D721Med (cell line): ENCODE data around the gene ROR2.
"Not testable (repeated sequence)": the region's sequence is repeated elsewhere in the genome, so short reads cannot be mapped to it uniquely, and the experiment has no call there.

Source experiments
- DNase-seq: peaks from one replicate; pipeline ENCODE4 v3.0.0; 2011; ENCODE audit warnings: low spot score; ENCODE audit not compliant: insufficient read length
- FAIRE-seq: peaks from 2 replicates; lab custom pipeline; 2011; peaks lifted over from hg19 to GRCh38; lab: Jason Lieb, UNC
- TF ChIP-seq, protein P1 (sequence below): IDR thresholded peaks from 2 replicates; pipeline ENCODE4 v1.5.1; 2012; ENCODE audit warnings: mild to moderate bottlenecking, control low read depth; ENCODE audit not compliant: insufficient read depth; ENCODE audit errors: missing control alignments

The ROR2 gene

DNA sequence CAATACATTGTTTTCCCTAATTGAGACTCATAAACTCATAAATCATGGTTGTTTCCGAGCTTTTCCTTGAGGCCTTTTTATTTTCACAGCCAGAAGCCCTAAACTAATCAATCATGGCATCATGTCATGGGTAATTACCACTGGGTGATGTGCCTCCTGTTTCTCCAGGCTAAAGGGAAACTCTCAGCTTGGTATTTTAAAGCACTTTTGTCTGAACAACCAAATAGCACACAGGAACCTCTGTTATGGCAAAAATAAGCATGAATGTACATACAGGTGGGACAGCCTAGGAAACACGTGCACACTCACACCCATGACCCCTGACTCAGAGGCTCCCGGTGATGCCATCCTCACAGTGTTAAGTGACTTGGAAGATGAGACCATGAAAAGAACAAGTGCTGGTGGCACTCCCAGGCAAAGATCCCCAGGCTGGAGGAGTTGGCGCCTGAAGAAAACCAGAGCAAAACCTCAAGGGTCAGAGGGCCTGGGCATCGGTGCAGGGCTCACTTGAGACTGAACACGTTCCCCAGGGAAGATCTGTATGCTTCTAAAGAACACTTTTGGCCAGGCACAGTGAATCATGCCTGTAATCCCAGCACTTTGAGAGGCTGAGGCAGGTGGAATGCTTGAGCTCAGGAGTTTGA lies 154.3 kb downstream of the ROR2 start:
- FAIRE-seq (no peak), DNase-seq (no peak)
- TF ChIP-seq, protein P1, sequence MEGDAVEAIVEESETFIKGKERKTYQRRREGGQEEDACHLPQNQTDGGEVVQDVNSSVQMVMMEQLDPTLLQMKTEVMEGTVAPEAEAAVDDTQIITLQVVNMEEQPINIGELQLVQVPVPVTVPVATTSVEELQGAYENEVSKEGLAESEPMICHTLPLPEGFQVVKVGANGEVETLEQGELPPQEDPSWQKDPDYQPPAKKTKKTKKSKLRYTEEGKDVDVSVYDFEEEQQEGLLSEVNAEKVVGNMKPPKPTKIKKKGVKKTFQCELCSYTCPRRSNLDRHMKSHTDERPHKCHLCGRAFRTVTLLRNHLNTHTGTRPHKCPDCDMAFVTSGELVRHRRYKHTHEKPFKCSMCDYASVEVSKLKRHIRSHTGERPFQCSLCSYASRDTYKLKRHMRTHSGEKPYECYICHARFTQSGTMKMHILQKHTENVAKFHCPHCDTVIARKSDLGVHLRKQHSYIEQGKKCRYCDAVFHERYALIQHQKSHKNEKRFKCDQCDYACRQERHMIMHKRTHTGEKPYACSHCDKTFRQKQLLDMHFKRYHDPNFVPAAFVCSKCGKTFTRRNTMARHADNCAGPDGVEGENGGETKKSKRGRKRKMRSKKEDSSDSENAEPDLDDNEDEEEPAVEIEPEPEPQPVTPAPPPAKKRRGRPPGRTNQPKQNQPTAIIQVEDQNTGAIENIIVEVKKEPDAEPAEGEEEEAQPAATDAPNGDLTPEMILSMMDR, result no peak

DNA sequence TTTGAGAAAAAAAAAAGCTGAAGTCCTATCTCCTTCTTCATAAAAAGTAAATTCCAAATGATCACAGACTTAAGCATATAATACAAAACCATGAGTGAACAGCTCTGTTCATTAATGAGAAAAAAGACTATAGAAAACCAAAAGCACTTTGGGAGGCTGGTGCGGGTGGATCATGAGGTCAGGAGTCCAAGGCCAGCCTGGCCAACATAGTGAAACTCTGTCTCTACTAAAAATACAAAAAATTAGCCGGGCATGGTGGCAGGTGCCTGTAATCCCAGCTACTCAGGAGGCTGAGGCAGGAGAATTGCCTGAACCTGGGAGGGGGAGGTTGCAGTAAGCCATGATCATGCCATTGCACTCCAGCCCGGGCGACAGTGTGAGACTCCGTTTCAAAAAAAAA lies 156.7 kb downstream of the ROR2 start:
- not testable (repeated sequence) for DNase-seq, FAIRE-seq

DNA sequence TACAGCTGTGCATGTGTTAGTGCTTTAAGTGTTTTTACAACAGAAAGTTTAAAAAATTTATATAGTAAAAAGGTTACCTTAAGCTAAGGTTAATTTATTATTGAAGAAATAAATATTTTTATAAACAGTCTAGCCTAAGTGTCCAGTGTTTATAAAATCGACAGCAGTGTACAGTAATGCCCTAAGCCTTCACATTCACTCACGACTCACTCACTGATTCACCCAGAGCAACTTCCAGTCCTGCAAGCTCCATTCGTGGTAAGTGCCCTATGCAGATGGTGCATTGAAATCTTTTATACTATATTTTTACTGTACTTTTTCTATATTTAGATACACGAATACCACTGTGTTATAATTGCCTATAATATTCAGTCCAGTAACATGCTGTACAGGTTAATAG lies 159.1 kb downstream of the ROR2 start:
- no peak for FAIRE-seq
- no peak for DNase-seq
- TF ChIP-seq, protein P1, result no peak

DNA sequence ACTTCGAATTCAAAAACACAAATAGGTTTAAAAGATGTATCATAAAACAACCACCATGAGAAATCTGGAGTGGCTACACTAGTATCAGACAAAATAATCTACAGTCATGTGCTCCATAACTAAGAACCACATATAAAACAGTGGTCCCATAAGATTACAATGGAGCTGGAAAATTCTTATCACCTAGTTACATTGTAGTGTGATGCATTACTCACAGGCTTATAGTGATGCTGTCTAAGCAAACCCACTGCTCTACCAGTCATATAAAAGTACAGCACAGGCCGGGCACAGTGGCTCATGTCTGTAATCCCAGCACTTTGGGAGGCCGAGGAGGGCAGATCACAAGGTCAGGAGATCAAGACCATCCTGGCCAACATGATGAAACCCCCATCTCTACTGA lies 160.1 kb downstream of the ROR2 start:
- TF ChIP-seq, protein P1, result no peak
- FAIRE-seq, result no peak
- no peak for DNase-seq

DNA sequence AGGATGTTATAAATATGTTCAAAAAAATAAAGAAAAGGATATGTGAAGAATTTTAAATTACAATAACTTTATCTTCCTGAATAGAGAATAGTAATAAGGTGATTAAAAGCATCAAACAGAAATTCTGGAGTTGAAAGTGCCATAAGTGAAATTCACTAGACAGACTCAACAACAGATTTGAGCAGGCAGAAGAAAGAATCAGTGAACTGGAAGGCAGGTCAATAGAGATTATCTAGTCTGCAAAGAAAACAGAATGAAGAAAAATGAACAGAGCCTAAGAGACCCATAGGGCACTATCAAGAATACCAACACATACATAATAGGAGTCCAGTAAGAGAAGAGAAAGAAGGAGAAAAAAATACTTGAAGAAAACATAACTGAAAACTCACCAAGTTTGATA lies 162.1 kb downstream of the ROR2 start:
- DNase-seq, result no peak
- FAIRE-seq, result no peak
- TF ChIP-seq, protein P1, result no peak

DNA sequence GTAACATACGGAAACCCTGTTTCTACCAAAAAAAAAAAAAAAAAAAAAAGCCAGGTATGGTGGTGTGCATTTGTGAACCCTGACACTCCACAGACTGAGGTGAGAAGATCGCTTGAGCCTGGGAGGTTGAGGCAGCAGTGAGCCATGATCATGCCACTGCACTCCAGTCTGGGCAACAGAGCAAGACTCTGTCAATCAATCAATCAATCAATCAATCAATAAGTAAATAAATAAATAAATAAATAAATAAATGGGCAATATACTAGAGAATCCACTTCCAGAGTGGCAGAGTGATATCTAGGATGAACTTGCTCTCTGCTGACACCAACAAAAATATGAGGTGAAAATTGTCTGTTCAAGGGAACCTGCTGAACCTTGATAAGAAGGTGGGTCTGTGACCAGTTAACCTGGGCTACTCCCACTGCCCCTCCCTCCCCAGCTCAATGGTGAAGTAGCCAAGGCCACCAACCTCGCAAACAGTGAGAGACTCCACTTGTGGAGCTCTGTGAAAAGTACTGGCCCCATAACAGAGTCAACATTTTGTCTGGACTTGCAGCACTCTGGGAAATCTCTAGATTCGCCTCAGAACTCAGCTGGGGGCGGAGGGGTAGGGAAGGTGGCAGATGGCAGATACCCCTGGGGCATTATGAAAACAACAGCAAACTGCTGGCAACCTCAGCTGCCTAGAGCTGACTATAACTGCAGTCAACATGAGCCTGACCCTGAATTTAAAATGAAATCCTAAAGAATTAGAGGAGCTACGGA lies 163.7 kb downstream of the ROR2 start:
- TF ChIP-seq, protein P1, result no peak
- no peak for FAIRE-seq
- DNase-seq, result no peak

DNA sequence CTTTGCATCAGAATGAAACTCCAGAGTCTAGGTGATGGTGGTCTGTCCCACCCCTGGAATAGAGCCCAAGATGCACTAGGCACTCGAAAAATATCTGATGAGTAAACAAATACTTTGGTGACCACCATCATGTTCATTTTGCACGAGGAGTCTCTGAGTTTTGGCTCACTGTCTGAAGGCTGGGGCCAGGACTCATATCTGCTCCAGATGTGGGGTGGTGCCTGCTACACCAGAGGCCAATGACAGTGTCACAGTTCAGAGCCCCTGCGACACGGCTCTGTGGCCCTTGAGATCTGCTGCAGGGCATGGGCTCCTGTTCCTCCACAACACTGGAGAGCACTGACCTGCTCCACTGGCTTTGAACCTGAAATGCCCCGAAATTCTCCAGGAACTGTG lies 164.6 kb downstream of the ROR2 start:
- TF ChIP-seq, protein P1, result no peak
- DNase-seq (no peak), FAIRE-seq (no peak)
